Stomach (tissue), 9 donors: ENCODE results near the gene WDR73. TPM values are rescaled to one million over a fixed set of nuclear protein-coding genes. Genes with fewer than 3 reads are reported as not detected.

Source experiments
- DNase-seq, 2 donors: peaks; one replicate each; pipeline versions ENCODE4 v3.0.0 to v3.0.0-alpha.2; 2013 to 2019
- H3K27ac ChIP-seq, 5 donors: fragments of 200-600 bp in 4 of 5; sonication (generic) in 4 of 5; one replicate each; pipeline ENCODE4 v1.5.1; 2013 to 2019; ENCODE audit warnings: mild to moderate bottlenecking in 1 of 5, moderate library complexity in 1 of 5
- H3K27me3 ChIP-seq, 3 donors: fragments of 200-600 bp; sonication (generic); one replicate each; pipeline ENCODE4 v1.5.1; 2017 to 2019; ENCODE audit warnings: mixed run types in 1 of 3
- H3K36me3 ChIP-seq, 4 donors: fragments of 200-600 bp; sonication (generic); 1 replicate in 3 of 4; 2 replicates in 1 of 4; pipeline ENCODE4 v1.5.1; 2016 to 2019
- H3K4me1 ChIP-seq, 4 donors: fragments of 200-600 bp; sonication (generic); one replicate each; pipeline ENCODE4 v1.5.1; 2016 to 2019
- H3K4me3 ChIP-seq, 4 donors: fragments of 200-600 bp; sonication (generic) in 3 of 4; one replicate each; pipeline ENCODE4 v1.5.1; 2016 to 2019; ENCODE audit warnings: mild to moderate bottlenecking in 1 of 4
- H3K9me3 ChIP-seq, 4 donors: fragments of 200-600 bp; sonication (generic); one replicate each; pipeline ENCODE4 v1.5.1; 2016 to 2019
- CTCF ChIP-seq, 7 experiments: fragments of 450-650 bp in 4 of 7; fragments of 200-600 bp in 3 of 7; sonication (generic) in 3 of 7; IDR thresholded peaks; one replicate each; pipeline ENCODE4 v1.5.1; 2016 to 2019; ENCODE audit warnings: antibody characterized with exemption in 7 of 7, control low read depth in 2 of 7, mild to moderate bottlenecking in 1 of 7
- EP300 ChIP-seq: sonication (generic); formaldehyde crosslinking; IDR thresholded peaks from one replicate; pipeline ENCODE4 v1.6.1; 2017; ENCODE audit warnings: antibody characterized with exemption
- POLR2A ChIP-seq, 4 donors: fragments of 450-650 bp; IDR thresholded peaks; one replicate each; pipeline ENCODE4 v1.6.1; 2016; ENCODE audit warnings: antibody characterized with exemption in 4 of 4, control low read depth in 2 of 4, mild to moderate bottlenecking in 1 of 4, moderate library complexity in 1 of 4
- POLR2AphosphoS5 ChIP-seq, 3 donors: sonication (generic); formaldehyde crosslinking; IDR thresholded peaks; one replicate each; pipeline ENCODE4 v1.6.1; 2016; ENCODE audit warnings: antibody characterized with exemption in 3 of 3
- whole genome bisulfite sequencing, 5 donors: extraction: QIAGEN DNeasy Blood & Tissue Kit in 3 of 5; methylation state at CpG; one replicate each; pipeline versions ENCODE4 v1.1.5 to v1.1.7; 2013 to 2018; 5-methylcytosine and 5-hydroxymethylcytosine counted together
- intact Hi-C: fragments of 100-400 bp; cut with DNase I; formaldehyde crosslinking; loops from one replicate; pipeline ENCODE4 v1.15.1; 2023; ENCODE audit warnings: low total_unique reads
- polyA plus RNA-seq, 3 donors: library from polyadenylated mRNA; stranded (reverse); fragments of 200-250 nt; gene quantifications; one replicate each; pipeline ENCODE4 v1.2.3, GENCODE V29; 2013
- total RNA-seq, 5 donors: library from RNA; depleted of rRNA; stranded (reverse); fragments of >200 nt; gene quantifications; one replicate each; pipeline versions ENCODE4 v1.1.0 to v1.2.3, GENCODE V29; 2014 to 2016
- donor health status: healthy with polysubstance abuse.
- donor health status: Bipolar disorder and iron deficiency.
- donor health status: healthy.

WDR73 gene
- total and polyA plus RNA-seq, 8 donors: 9.1 to 70.1 (median 21.2) TPM

- intact Hi-C loops: no loop called here
- WGBS, 5 donors: 90 to 98% (median 96%) methylated on average over 7 of the region's 7 CpGs
- H3K27me3 ChIP-seq: no peaks in the 10 kb centered on the region
- peaks cover 0 to 26% (median 22%) of the 10 kb centered on the region in 4 donors for H3K36me3 ChIP-seq
- TF ChIP-seq POLR2AphosphoS5 (IDR thresholded peaks at IDR 0.05) (no peak), EP300 (no peak), CTCF (IDR thresholded peaks at IDR 0.05) (no peak), POLR2A (IDR thresholded peaks at IDR 0.05) (no peak)
- DNase-seq: no peak
- H3K27ac ChIP-seq: no peak overlapping the region
- no peak overlapping the region for H3K4me3 ChIP-seq
- no peaks in the 10 kb centered on the region for H3K9me3 ChIP-seq
- H3K4me1 ChIP-seq: peaks cover 8 to 32% (median 15%) of the 10 kb centered on the region in 4 donors
Measured at GRCh38 chr15:84611631-84612030, 42.5 kb downstream of the WDR73 start.

- 68 to 89% (median 74%) methylated on average over 11 of the region's 11 CpGs for WGBS, 5 donors
- H3K27me3 ChIP-seq: no peaks in the 10 kb centered on the region
- H3K36me3 ChIP-seq: peaks cover 0 to 34% (median 24%) of the 10 kb centered on the region in 4 donors
- no peaks in the 10 kb centered on the region for H3K9me3 ChIP-seq
- no peak for DNase-seq
- H3K27ac ChIP-seq: no peak overlapping the region
- H3K4me3 ChIP-seq: no peak overlapping the region
- H3K4me1 ChIP-seq: peaks cover 24 to 44% (median 27%) of the 10 kb centered on the region in 4 donors
- TF ChIP-seq POLR2A (IDR thresholded peaks at IDR 0.05) (no peak), POLR2AphosphoS5 (IDR thresholded peaks at IDR 0.05) (no peak), EP300 (no peak), CTCF (IDR thresholded peaks at IDR 0.05) (no peak)
- intact Hi-C loops: no loop called here
Measured at GRCh38 chr15:84609818-84610525, 44.1 kb downstream of the WDR73 start.

- TF ChIP-seq EP300 (no peak), POLR2AphosphoS5 (IDR thresholded peaks at IDR 0.05) (no peak), POLR2A (IDR thresholded peaks at IDR 0.05) (no peak), CTCF (IDR thresholded peaks at IDR 0.05) (no peak)
- WGBS, 5 donors: 70 to 100% (median 71%) methylated on average over 1 of the region's 1 CpG
- intact Hi-C loops: no loop called here
- peaks cover 25 to 56% (median 34%) of the 10 kb centered on the region in 4 donors for H3K4me1 ChIP-seq
- no peaks in the 10 kb centered on the region for H3K9me3 ChIP-seq
- no peaks in the 10 kb centered on the region for H3K27me3 ChIP-seq
- H3K4me3 ChIP-seq: no peak overlapping the region
- peaks cover 0 to 40% (median 31%) of the 10 kb centered on the region in 4 donors for H3K36me3 ChIP-seq
- DNase-seq: no peak
- no peak overlapping the region for H3K27ac ChIP-seq
Measured at GRCh38 chr15:84608707-84609284, 45.3 kb downstream of the WDR73 start.

- intact Hi-C loops: no loop called here
- Histone ChIP-seq H3K9me3 (no peaks in the 10 kb centered on the region), H3K27me3 (no peaks in the 10 kb centered on the region), H3K27ac (peak overlapping the region; percentile 45 to 63 (median 52)), H3K4me3 (no peak overlapping the region), H3K36me3 (peaks cover 0 to 41% (median 34%) of the 10 kb centered on the region in 4 donors), H3K4me1 (peaks cover 25 to 75% (median 49%) of the 10 kb centered on the region in 4 donors)
- WGBS, 5 donors: 26 to 58% (median 48%) methylated on average over 8 of the region's 8 CpGs
- DNase-seq: peak; percentile 50 to 72
- TF ChIP-seq POLR2AphosphoS5 (IDR thresholded peaks at IDR 0.05): peak in 1 of 3 donors; percentile 52
- TF ChIP-seq EP300: no peak
Measured at GRCh38 chr15:84606653-84607120, 47.4 kb downstream of the WDR73 start.

- H3K27me3 ChIP-seq: no peaks in the 10 kb centered on the region
- intact Hi-C loops: no loop called here
- DNase-seq: no peak
- peaks cover 25 to 81% (median 51%) of the 10 kb centered on the region in 4 donors for H3K4me1 ChIP-seq
- peaks cover 0 to 41% (median 33%) of the 10 kb centered on the region in 4 donors for H3K36me3 ChIP-seq
- WGBS, 5 donors: 59 to 69% (median 65%) methylated on average over 2 of the region's 2 CpGs
- no peak for TF ChIP-seq POLR2AphosphoS5 (IDR thresholded peaks at IDR 0.05)
- TF ChIP-seq CTCF (IDR thresholded peaks at IDR 0.05): no peak
- TF ChIP-seq EP300: no peak
- TF ChIP-seq POLR2A (IDR thresholded peaks at IDR 0.05): no peak
- H3K9me3 ChIP-seq: no peaks in the 10 kb centered on the region
- peak overlapping the region in 2 of 5 donors; percentile 17 to 41 for H3K27ac ChIP-seq
- no peak overlapping the region for H3K4me3 ChIP-seq
Measured at GRCh38 chr15:84605554-84605882, 48.6 kb downstream of the WDR73 start.
